HCT116 (cell line): ENCODE data around the gene ZNF317. TPM values are rescaled to one million over a fixed set of nuclear protein-coding genes. Genes with fewer than 3 reads are reported as not detected.

Experiments used
- ATAC-seq: fragments of 200-7000 bp; cut with Tn5 transposase; 2 replicates; pipeline ENCODE4 v1.9.1; 2020; ENCODE audit warnings: mild to moderate bottlenecking, moderate library complexity
- BruUV-seq: library from RNA; stranded (reverse); fragments of 400-500 nt; replicated peaks from 2 replicates; lab custom pipeline; 2021; lab: Mats Ljungman, UMichigan
- CTCF ChIA-PET: fragments of 300-600 bp; sonication (Branson Sonifier 250); formaldehyde crosslinking; loops from one replicate; lab custom pipeline; 2021; ENCODE audit warnings: antibody characterized with exemption; lab: Charles Lee
- POLR2A ChIA-PET: fragments of 300-600, 350-600 bp; sonication (Branson Sonifier 250); formaldehyde crosslinking; loops from one replicate; lab custom pipeline; 2021; ENCODE audit warnings: antibody characterized with exemption; lab: Charles Lee
- RAD21 ChIA-PET, 2 experiments: fragments of 300-600 bp; sonication (Branson Sonifier 250); formaldehyde crosslinking; loops; one replicate each; lab custom pipeline; 2023; ENCODE audit warnings: low total read pairs in 2 of 2; ENCODE audit not compliant: uncharacterized antibody in 2 of 2, unreplicated experiment in 2 of 2, low non-redundant PET in 1 of 2; lab: Charles Lee
- DNase-seq: peaks from one replicate; pipeline ENCODE4 v3.0.0-alpha.2; 2010; ENCODE audit warnings: low read depth, low spot score
- H2AFZ ChIP-seq: fragments of 200-600 bp; shearing (Covaris generic), sonication (generic); 2 replicates; pipeline ENCODE4 v1.6.1; 2017; ENCODE audit warnings: low read depth, mixed run types, mixed read lengths, antibody characterized with exemption, low read length; ENCODE audit not compliant: poor library complexity, severe bottlenecking
- H3K27ac ChIP-seq: 2 replicates; pipeline ENCODE4 v1.5.1; 2012; ENCODE audit warnings: low read depth, low read length
- H3K27me3 ChIP-seq: fragments of 200-600 bp; sonication (generic); 2 replicates; pipeline ENCODE4 v1.6.1; 2016; ENCODE audit warnings: mixed run types, low read length, mixed read lengths; ENCODE audit not compliant: insufficient read depth
- H3K36me3 ChIP-seq, 2 experiments: fragments of 200-500 bp in 1 of 2; fragments of 200-600 bp in 1 of 2; sonication (Bioruptor generic) in 1 of 2; sonication (generic) in 1 of 2; 2 replicates each; pipeline versions ENCODE4 v1.5.1 to v1.6.1; 2014 to 2016; ENCODE audit warnings: low read length in 2 of 2, inconsistent platforms in 1 of 2, mixed read lengths in 1 of 2, mixed run types in 1 of 2; ENCODE audit not compliant: insufficient read depth in 2 of 2, control insufficient read depth in 1 of 2
- H3K4me1 ChIP-seq, 2 experiments: fragments of 200-600 bp in 1 of 2; sonication (generic) in 1 of 2; 2 replicates each; pipeline versions ENCODE4 v1.5.1 to v1.6.1; 2012 to 2017; ENCODE audit warnings: low read length in 2 of 2, inconsistent platforms in 1 of 2, mild to moderate bottlenecking in 1 of 2, mixed read lengths in 1 of 2, mixed run types in 1 of 2, moderate library complexity in 1 of 2; ENCODE audit not compliant: insufficient read depth in 2 of 2, control insufficient read depth in 1 of 2
- H3K4me2 ChIP-seq: fragments of 200-600 bp; sonication (generic); 2 replicates; pipeline ENCODE4 v1.6.1; 2017; ENCODE audit warnings: mixed run types, low read length, mixed read lengths
- H3K4me3 ChIP-seq, 2 experiments: fragments of 200-600 bp in 1 of 2; sonication (generic) in 1 of 2; replicated peaks in 1 of 2; 2 replicates each; pipeline ENCODE4 v1.5.1; 2011 to 2016; ENCODE audit warnings: low read length in 2 of 2, control low read depth in 1 of 2, low read depth in 1 of 2, mild to moderate bottlenecking in 1 of 2, mixed read lengths in 1 of 2, mixed run types in 1 of 2
- H3K79me2 ChIP-seq: fragments of 200-600 bp; sonication (generic); 2 replicates; pipeline ENCODE4 v1.6.1; 2017; ENCODE audit warnings: mild to moderate bottlenecking, mixed run types, low read length, moderate library complexity, mixed read lengths; ENCODE audit not compliant: insufficient read depth
- H3K9ac ChIP-seq: fragments of 200-600 bp; sonication (generic); 2 replicates; pipeline ENCODE4 v1.6.1; 2016; ENCODE audit warnings: low read length, mixed read lengths
- H3K9me2 ChIP-seq: fragments of 200-600 bp; sonication (generic), shearing (Covaris generic); 2 replicates; pipeline ENCODE4 v1.6.1; 2017; ENCODE audit warnings: mixed run types, mild to moderate bottlenecking, moderate library complexity; ENCODE audit not compliant: insufficient read depth
- H3K9me3 ChIP-seq, 2 experiments: fragments of 200-500 bp in 1 of 2; fragments of 200-600 bp in 1 of 2; sonication (Bioruptor generic) in 1 of 2; sonication (generic) in 1 of 2; 2 replicates each; pipeline ENCODE4 v1.6.1; 2014 to 2017; ENCODE audit warnings: low read length in 2 of 2, mixed read lengths in 2 of 2, inconsistent platforms in 1 of 2, low read depth in 1 of 2, mild to moderate bottlenecking in 1 of 2, mixed run types in 1 of 2, moderate library complexity in 1 of 2; ENCODE audit not compliant: control insufficient read depth in 1 of 2, insufficient read depth in 1 of 2
- H4K20me1 ChIP-seq: fragments of 200-600 bp; sonication (generic), shearing (Covaris generic); 2 replicates; pipeline ENCODE4 v1.6.1; 2017; ENCODE audit warnings: mixed run types, mild to moderate bottlenecking, moderate library complexity; ENCODE audit not compliant: insufficient read depth
- CEBPB ChIP-seq: IDR thresholded peaks from 2 replicates; pipeline ENCODE4 v1.6.1; 2012; ENCODE audit warnings: low read depth
- EGR1 ChIP-seq: IDR thresholded peaks from 2 replicates; pipeline ENCODE4 v1.6.1; 2012; ENCODE audit warnings: low read depth
- ELF1 ChIP-seq: IDR thresholded peaks from 2 replicates; pipeline ENCODE4 v1.6.1; 2012; ENCODE audit warnings: low read depth, borderline replicate concordance
- EZH2 ChIP-seq: fragments of 200-600 bp; sonication (generic); IDR thresholded peaks from 2 replicates; pipeline ENCODE4 v1.6.1; 2017; ENCODE audit warnings: antibody characterized with exemption, mixed run types
- FOSL1 ChIP-seq: IDR thresholded peaks from 2 replicates; pipeline ENCODE4 v1.6.1; 2012; ENCODE audit warnings: low read depth
- JUND ChIP-seq: IDR thresholded peaks from 2 replicates; pipeline ENCODE4 v1.6.1; 2012
- MAX ChIP-seq: IDR thresholded peaks from 2 replicates; pipeline ENCODE4 v1.6.1; 2012
- POLR2A ChIP-seq: IDR thresholded peaks from 2 replicates; pipeline ENCODE4 v1.7.0; 2011; ENCODE audit warnings: borderline replicate concordance; ENCODE audit not compliant: insufficient read depth, insufficient read length; ENCODE audit errors: extremely low read depth
- POLR2AphosphoS5 ChIP-seq: IDR thresholded peaks from 2 replicates; pipeline ENCODE4 v1.6.1; 2011; ENCODE audit warnings: mild to moderate bottlenecking, low read depth, low read length, moderate library complexity
- RAD21 ChIP-seq: IDR thresholded peaks from 2 replicates; pipeline ENCODE4 v1.6.1; 2012; ENCODE audit warnings: low read depth, mild to moderate bottlenecking
- REST ChIP-seq: IDR thresholded peaks from 2 replicates; pipeline ENCODE4 v1.6.1; 2012; ENCODE audit warnings: low read depth
- SIN3A ChIP-seq: IDR thresholded peaks from 2 replicates; pipeline ENCODE4 v1.6.1; 2012; ENCODE audit warnings: low read depth
- SP1 ChIP-seq: IDR thresholded peaks from 2 replicates; pipeline ENCODE4 v1.6.1; 2012; ENCODE audit warnings: low read depth
- TCF7L2 ChIP-seq: IDR thresholded peaks from 2 replicates; pipeline ENCODE4 v1.7.0; 2011; ENCODE audit warnings: borderline replicate concordance, inconsistent platforms; ENCODE audit not compliant: insufficient read depth, insufficient read length; ENCODE audit errors: extremely low read depth
- YY1 ChIP-seq: IDR thresholded peaks from 2 replicates; pipeline ENCODE4 v1.6.1; 2011; ENCODE audit warnings: low read length, low read depth, moderate library complexity, mild to moderate bottlenecking; ENCODE audit not compliant: insufficient replicate concordance; ENCODE audit errors: extremely low read depth
- ZBTB33 ChIP-seq: IDR thresholded peaks from 2 replicates; pipeline ENCODE4 v1.6.1; 2011; ENCODE audit warnings: mild to moderate bottlenecking, low read length, moderate library complexity; ENCODE audit not compliant: insufficient replicate concordance; ENCODE audit errors: extremely low read depth
- ZFX ChIP-seq: fragments of 450-650 bp; IDR thresholded peaks from 2 replicates; pipeline ENCODE4 v1.6.1; 2017
- ZNF274 ChIP-seq: fragments of 200-500 bp; sonication (Bioruptor generic); IDR thresholded peaks from 2 replicates; pipeline ENCODE4 v1.6.1; 2014; ENCODE audit warnings: mild to moderate bottlenecking, low read depth, low read length, inconsistent platforms
- intact Hi-C: fragments of 100-400 bp; cut with micrococcal nuclease; formaldehyde crosslinking; loops from 2 replicates; pipeline ENCODE4 v1.10.0; 2022
- total RNA-seq: library from RNA; stranded (reverse); gene quantifications from one replicate; pipeline ENCODE4 v1.2.1, GENCODE V29; 2021; ENCODE audit not compliant: unreplicated experiment

Gene ZNF317
- total RNA-seq, 1 experiment from 2014 or later, result 39.8 TPM

GRCh38 chr19:9128171-9128570 lies 12.0 kb upstream of the ZNF317 start (continued):
- TF ChIP-seq ZBTB33, result no peak
- TF ChIP-seq TCF7L2, result peak; percentile 47
- peak; percentile 61; the same call in 1 of the 2 replicates for TF ChIP-seq MAX
- TF ChIP-seq ZNF274, result no peak
- peak; percentile 89 for TF ChIP-seq FOSL1
- peak; percentile 93 for TF ChIP-seq SP1
- peak; percentile 89 for TF ChIP-seq JUND
- TF ChIP-seq POLR2A, result no peak
- no peak; the same call in 1 of the 2 replicates for TF ChIP-seq POLR2AphosphoS5
- TF ChIP-seq ELF1, result peak; percentile 55

- H3K4me1 ChIP-seq, result peaks cover 16 to 31% of the 10 kb centered on the region in 2 experiments
- no peak overlapping the region for H3K27ac ChIP-seq
- peak overlapping the region; percentile 12; the same call in 1 of the 2 replicates for H3K4me2 ChIP-seq
- H4K20me1 ChIP-seq, result no peaks in the 10 kb centered on the region
- no peaks in the 10 kb centered on the region for H3K9me3 ChIP-seq
- H3K36me3 ChIP-seq, result no peaks in the 10 kb centered on the region
- no peaks in the 10 kb centered on the region for H3K9me2 ChIP-seq
- intact Hi-C loops, result no loop called here
- ATAC-seq (no peak), DNase-seq (no peak)
- CTCF ChIA-PET, result no interaction called here
- H3K4me3 ChIP-seq, result no peak overlapping the region
- H2AFZ ChIP-seq, result no peak overlapping the region
- H3K27me3 ChIP-seq, result no peaks in the 10 kb centered on the region
- no peak overlapping the region for H3K9ac ChIP-seq
- no peaks in the 10 kb centered on the region for H3K79me2 ChIP-seq
- POLR2A ChIA-PET, result no interaction called here
- RAD21 ChIA-PET, result no interaction called here
- BruUV-seq, result no TSS peak
- TF ChIP-seq RAD21 (no peak), EZH2 (no peak), YY1 (no peak), POLR2A (no peak), CEBPB (no peak), SIN3A (no peak), POLR2AphosphoS5 (no peak), ELF1 (no peak), ZFX (no peak), REST (no peak), JUND (no peak), MAX (no peak), ZBTB33 (no peak), EGR1 (no peak)
Measured at GRCh38 chr19:9130965-9131364, 9.2 kb upstream of the ZNF317 start.
